ENCODE data around the gene PDAP1. TPM values are rescaled to one million over a fixed set of nuclear protein-coding genes. Genes with fewer than 3 reads are reported as not detected.

Gene PDAP1
- total and polyA plus RNA-seq, 2 experiments from 2014 or later: 91.3 to 95.5 TPM

DNA sequence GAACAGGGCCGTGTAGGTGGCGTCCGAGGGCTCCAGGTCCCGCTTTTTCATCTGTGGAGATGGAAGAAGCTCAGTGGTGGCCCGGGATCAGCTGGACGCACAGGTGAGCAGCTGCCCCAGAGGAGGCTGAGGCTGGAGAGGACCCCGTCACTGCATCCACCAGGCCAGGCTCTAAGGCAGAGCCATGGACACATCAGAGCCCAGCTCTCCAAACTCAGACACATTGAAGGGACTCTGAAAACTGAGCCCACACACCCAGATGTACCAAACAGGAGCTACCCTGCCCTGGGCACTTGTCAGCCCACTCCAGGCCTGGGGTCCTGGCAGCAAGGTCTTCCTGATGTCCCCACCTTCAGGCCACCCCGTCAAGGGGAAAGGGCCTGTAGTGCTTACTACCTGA, 21.4 kb upstream of the PDAP1 start:
- peaks cover 8% of the 10 kb centered on the region; the same call in 1 of the 2 replicates for H3K36me3 ChIP-seq (ENCODE audit: low read depth)

DNA sequence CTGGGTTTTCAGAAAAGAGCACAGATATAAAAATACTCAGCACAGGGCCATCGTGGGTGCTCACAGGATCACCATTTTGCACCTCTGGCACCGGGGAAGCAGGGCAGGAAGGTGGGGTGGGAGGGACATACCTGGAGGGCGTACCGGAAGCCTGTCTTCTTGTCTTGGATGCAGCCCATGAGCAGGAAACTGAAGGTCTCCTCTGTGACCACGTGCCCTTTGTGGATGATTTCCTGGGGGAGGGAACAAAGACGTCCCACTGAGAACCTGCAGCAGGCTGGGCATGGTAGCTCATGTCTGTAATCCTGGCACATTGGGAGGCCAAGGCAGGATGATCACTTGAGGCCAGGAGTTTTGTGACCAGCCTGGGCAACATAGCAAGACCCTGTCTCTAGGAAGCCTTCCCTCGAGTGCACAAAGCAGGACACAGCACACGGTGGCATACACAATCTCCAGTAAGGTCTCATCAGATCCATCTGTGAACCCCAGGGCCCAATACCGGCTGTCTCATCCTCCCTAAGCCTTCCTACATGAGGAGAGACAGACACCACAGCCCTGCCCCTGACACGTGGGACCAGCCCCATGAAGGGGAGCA, 20.7 kb upstream of the PDAP1 start:
- H3K9me2 ChIP-seq (ENCODE audit: insufficient read depth): no peaks in the 10 kb centered on the region
- no peak for DNase-seq
- H3K27me3 ChIP-seq (replicated peaks; ENCODE audit: insufficient read depth): no peaks in the 10 kb centered on the region
- peaks cover 8% of the 10 kb centered on the region; the same call in 1 of the 2 replicates for H3K36me3 ChIP-seq (ENCODE audit: low read depth)
- H4K20me1 ChIP-seq (ENCODE audit: insufficient read depth): no peaks in the 10 kb centered on the region
- no peak overlapping the region for H3K4me3 ChIP-seq
- H2AFZ ChIP-seq: no peak overlapping the region
- H3K9ac ChIP-seq: no peak overlapping the region
- 90% methylated on average over 10 of the region's 10 CpGs for WGBS, 2 experiments (ENCODE audit: low coverage in 1 of 2, low lambda C conversion rate in 2 of 2, missing lambda C conversion rate in 2 of 2)
- H3F3A ChIP-seq (ENCODE audit: insufficient read depth): no peaks in the 10 kb centered on the region
- in situ Hi-C loops (cut with MboI): no loop called here
- no peak for TF ChIP-seq EZH2 (IDR thresholded peaks at IDR 0.05; ENCODE audit: insufficient read depth, poor library complexity, severe bottlenecking)
- no peak for TF ChIP-seq EZH2phosphoT487 (IDR thresholded peaks at IDR 0.05; ENCODE audit: insufficient read depth, low read depth)
- H3K4me2 ChIP-seq (ENCODE audit: unreplicated experiment): no peak overlapping the region
- H3K79me2 ChIP-seq (ENCODE audit: insufficient read depth): no peaks in the 10 kb centered on the region
- no peaks in the 10 kb centered on the region for H3K4me1 ChIP-seq (ENCODE audit: insufficient read depth)
- no peaks in the 10 kb centered on the region for H3K9me3 ChIP-seq (ENCODE audit: low read depth)
- H3K27ac ChIP-seq: no peak overlapping the region

More for the DNA sequence above, 21.4 kb upstream of the PDAP1 start:
- no peak overlapping the region for H3K9ac ChIP-seq
- no peak for TF ChIP-seq EZH2 (IDR thresholded peaks at IDR 0.05; ENCODE audit: insufficient read depth, poor library complexity, severe bottlenecking)
- TF ChIP-seq EZH2phosphoT487 (IDR thresholded peaks at IDR 0.05; ENCODE audit: insufficient read depth, low read depth): no peak
- H3K27ac ChIP-seq: no peak overlapping the region
- no peak for DNase-seq
- no peaks in the 10 kb centered on the region for H3K9me3 ChIP-seq (ENCODE audit: low read depth)
- H2AFZ ChIP-seq: no peak overlapping the region
- no peaks in the 10 kb centered on the region for H3F3A ChIP-seq (ENCODE audit: insufficient read depth)
- H3K4me3 ChIP-seq: no peak overlapping the region
- H3K4me1 ChIP-seq (ENCODE audit: insufficient read depth): no peaks in the 10 kb centered on the region
- in situ Hi-C loops (cut with MboI): no loop called here
- H3K9me2 ChIP-seq (ENCODE audit: insufficient read depth): no peaks in the 10 kb centered on the region
- no peak overlapping the region for H3K4me2 ChIP-seq (ENCODE audit: unreplicated experiment)
- WGBS, 2 experiments (ENCODE audit: low coverage in 1 of 2, low lambda C conversion rate in 2 of 2, missing lambda C conversion rate in 2 of 2): 91 to 92% methylated on average over 8 of the region's 8 CpGs
- H3K79me2 ChIP-seq (ENCODE audit: insufficient read depth): no peaks in the 10 kb centered on the region
- no peaks in the 10 kb centered on the region for H4K20me1 ChIP-seq (ENCODE audit: insufficient read depth)
- no peaks in the 10 kb centered on the region for H3K27me3 ChIP-seq (replicated peaks; ENCODE audit: insufficient read depth)

- in situ Hi-C loops (cut with MboI): no loop called here
- no peaks in the 10 kb centered on the region for H3K27me3 ChIP-seq (replicated peaks; ENCODE audit: insufficient read depth)
- WGBS, 2 experiments (ENCODE audit: low coverage in 1 of 2, low lambda C conversion rate in 2 of 2, missing lambda C conversion rate in 2 of 2): 94 to 95% methylated on average over 24 of the region's 24 CpGs
- DNase-seq: no peak
- no peak overlapping the region for H2AFZ ChIP-seq
- H3K36me3 ChIP-seq (ENCODE audit: low read depth): peaks cover 3% of the 10 kb centered on the region; the same call in 1 of the 2 replicates
- no peaks in the 10 kb centered on the region for H3K9me2 ChIP-seq (ENCODE audit: insufficient read depth)
- H3F3A ChIP-seq (ENCODE audit: insufficient read depth): peaks cover 16% of the 10 kb centered on the region
- no peak overlapping the region for H3K4me2 ChIP-seq (ENCODE audit: unreplicated experiment)
- H3K4me3 ChIP-seq: no peak overlapping the region
- no peaks in the 10 kb centered on the region for H3K9me3 ChIP-seq (ENCODE audit: low read depth)
- no peak overlapping the region for H3K27ac ChIP-seq
- no peaks in the 10 kb centered on the region for H4K20me1 ChIP-seq (ENCODE audit: insufficient read depth)
- no peaks in the 10 kb centered on the region for H3K79me2 ChIP-seq (ENCODE audit: insufficient read depth)
- H3K9ac ChIP-seq: no peak overlapping the region
- TF ChIP-seq EZH2 (IDR thresholded peaks at IDR 0.05; ENCODE audit: insufficient read depth, poor library complexity, severe bottlenecking) (no peak), EZH2phosphoT487 (IDR thresholded peaks at IDR 0.05; ENCODE audit: insufficient read depth, low read depth) (no peak)
- no peaks in the 10 kb centered on the region for H3K4me1 ChIP-seq (ENCODE audit: insufficient read depth)
Measured at GRCh38 chr7:99424932-99425730, 16.7 kb upstream of the PDAP1 start.

GRCh38 chr7:99422625-99423024, 14.2 kb upstream of the PDAP1 start:
- Histone ChIP-seq H2AFZ (no peak overlapping the region), H3K79me2 (ENCODE audit: insufficient read depth) (peaks cover 11% of the 10 kb centered on the region; the same call in 1 of the 2 replicates), H3K36me3 (ENCODE audit: low read depth) (peaks cover 19% of the 10 kb centered on the region; the same call in 1 of the 2 replicates), H3K9ac (no peak overlapping the region), H3F3A (ENCODE audit: insufficient read depth) (peaks cover 16% of the 10 kb centered on the region), H4K20me1 (ENCODE audit: insufficient read depth) (no peaks in the 10 kb centered on the region), H3K27ac (no peak overlapping the region), H3K4me2 (ENCODE audit: unreplicated experiment) (no peak overlapping the region), H3K27me3 (replicated peaks; ENCODE audit: insufficient read depth) (no peaks in the 10 kb centered on the region), H3K4me3 (no peak overlapping the region), H3K9me2 (ENCODE audit: insufficient read depth) (no peaks in the 10 kb centered on the region), H3K9me3 (ENCODE audit: low read depth) (no peaks in the 10 kb centered on the region), H3K4me1 (ENCODE audit: insufficient read depth) (no peaks in the 10 kb centered on the region)
- in situ Hi-C loops (cut with MboI): no loop called here
- TF ChIP-seq EZH2phosphoT487 (IDR thresholded peaks at IDR 0.05; ENCODE audit: insufficient read depth, low read depth) (no peak), EZH2 (IDR thresholded peaks at IDR 0.05; ENCODE audit: insufficient read depth, poor library complexity, severe bottlenecking) (no peak)
- DNase-seq: no peak
- WGBS, 2 experiments (ENCODE audit: low coverage in 1 of 2, low lambda C conversion rate in 2 of 2, missing lambda C conversion rate in 2 of 2): 85 to 88% methylated on average over 5 of the region's 5 CpGs

Data from GM23248 (cell line).